ENCODE results near the gene PTGER4. TPM values are rescaled to one million over a fixed set of nuclear protein-coding genes. Genes with fewer than 3 reads are reported as not detected.

Gene PTGER4
- total RNA-seq, 1 experiment from 2014 or later = 0.92 TPM

- H3K27ac Mint-ChIP-seq = no peak overlapping the region
Observed at GRCh38 chr5:40652441-40653220, 27.1 kb upstream of the PTGER4 start.

More at GRCh38 chr5:40652441-40653220, 27.1 kb upstream of the PTGER4 start:
- Mint-ChIP-seq H3K4me1 (no peaks in the 10 kb centered on the region), H3K27me3 (ENCODE audit: low read depth) (no peaks in the 10 kb centered on the region), H3K4me3 (no peak overlapping the region), H3K36me3 (no peaks in the 10 kb centered on the region), H3K9me3 (no peaks in the 10 kb centered on the region)
- POLR2A ChIA-PET = no interaction called here
- no peak for TF ChIP-seq MYBL2 (CRISPR knock-in tag; IDR thresholded peaks at IDR 0.05)
- no peak for TF ChIP-seq NR1H2 (CRISPR knock-in tag; IDR thresholded peaks at IDR 0.05)
- no peak for TF ChIP-seq ZNF138 (CRISPR knock-in tag; conservative IDR thresholded peaks at IDR 0.05)
- no peak for TF ChIP-seq E2F5 (CRISPR knock-in tag; IDR thresholded peaks at IDR 0.05)
- no peak for TF ChIP-seq ATF3 (CRISPR knock-in tag; conservative IDR thresholded peaks at IDR 0.05)
- TF ChIP-seq NR3C1 (CRISPR knock-in tag; conservative IDR thresholded peaks at IDR 0.05; ENCODE audit: low read depth) = no peak
- TF ChIP-seq JUN (CRISPR knock-in tag; IDR thresholded peaks at IDR 0.05) = no peak
- no peak for TF ChIP-seq SOX15 (CRISPR knock-in tag; IDR thresholded peaks at IDR 0.05)
- TF ChIP-seq FOXP4 (CRISPR knock-in tag; IDR thresholded peaks at IDR 0.05) = no peak
- TF ChIP-seq PRRX2 (CRISPR knock-in tag; IDR thresholded peaks at IDR 0.05) = no peak
- TF ChIP-seq AR (CRISPR knock-in tag; IDR thresholded peaks at IDR 0.05) = no peak
- no peak for TF ChIP-seq ZSCAN18 (CRISPR knock-in tag; IDR thresholded peaks at IDR 0.05)
- DNase-seq (ENCODE audit: low spot score) (no peak), ATAC-seq (no peak)
- CTCF ChIA-PET = interaction anchor here (0.5 kb wide), 1 partner anchor 426 kb away, joined by 6 read pairs; no protein-coding TSS in a partner anchor
